ENCODE data around the gene THAP3. TPM values are rescaled to one million over a fixed set of nuclear protein-coding genes. Genes with fewer than 3 reads are reported as not detected.
"Not testable (repeated sequence)": the region's sequence is repeated elsewhere in the genome, so short reads cannot be mapped to it uniquely, and the experiment has no call there.

Gene THAP3
- total and polyA plus RNA-seq, 5 donors = 10.2 to 20.8 (median 14.9) TPM

GRCh38 chr1:6630027-6630426 lies 5.4 kb downstream of the THAP3 start:
- intact Hi-C loops (cut with DNase I) = loop anchor here in 1 of 4 donors (10.0 kb wide), 1 partner anchor 75 kb away; the partner anchor contains the start of genes NOL9 and TAS1R1
- WGBS = 93% methylated on average over 8 of the region's 8 CpGs

DNA sequence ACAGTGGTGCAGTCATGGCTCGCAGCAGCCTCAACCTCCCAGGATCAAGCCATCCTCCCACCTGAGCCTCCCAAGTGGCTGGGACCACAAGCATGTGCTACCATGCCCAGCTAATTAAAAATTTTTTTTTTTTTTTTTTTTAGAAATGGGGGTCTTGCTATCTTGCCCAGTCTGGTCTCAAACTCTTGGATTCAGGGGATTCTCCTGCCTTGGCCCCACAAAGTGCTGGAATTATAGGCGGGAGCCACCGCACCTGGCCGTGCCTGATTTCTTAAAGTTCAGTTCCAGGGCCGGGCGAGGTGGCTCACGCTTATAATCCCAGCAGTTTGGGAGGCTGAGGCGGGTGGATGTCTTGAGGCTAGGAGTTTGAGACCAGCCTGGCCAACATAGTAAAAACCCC lies 6.4 kb downstream of the THAP3 start:
- intact Hi-C loops (cut with DNase I) = loop anchor here in 1 of 4 donors (10.0 kb wide), 1 partner anchor 76 kb away; the partner anchor contains the start of genes NOL9 and TAS1R1
- ATAC-seq = no peak

More at GRCh38 chr1:6630027-6630426, 5.4 kb downstream of the THAP3 start:
- no peaks in the 10 kb centered on the region for H3K4me1 ChIP-seq (ENCODE audit: control insufficient read depth, insufficient read depth, low read length)
- H3K9me3 ChIP-seq (ENCODE audit: control insufficient read depth, low read length) = no peaks in the 10 kb centered on the region
- no peak overlapping the region for H3K4me3 ChIP-seq (ENCODE audit: low read length)
- ATAC-seq (no peak), DNase-seq (no peak)
- no peaks in the 10 kb centered on the region for H3K27me3 ChIP-seq (ENCODE audit: control insufficient read depth, insufficient read depth)
- no peak overlapping the region for H3K27ac ChIP-seq (ENCODE audit: low read length)

DNA sequence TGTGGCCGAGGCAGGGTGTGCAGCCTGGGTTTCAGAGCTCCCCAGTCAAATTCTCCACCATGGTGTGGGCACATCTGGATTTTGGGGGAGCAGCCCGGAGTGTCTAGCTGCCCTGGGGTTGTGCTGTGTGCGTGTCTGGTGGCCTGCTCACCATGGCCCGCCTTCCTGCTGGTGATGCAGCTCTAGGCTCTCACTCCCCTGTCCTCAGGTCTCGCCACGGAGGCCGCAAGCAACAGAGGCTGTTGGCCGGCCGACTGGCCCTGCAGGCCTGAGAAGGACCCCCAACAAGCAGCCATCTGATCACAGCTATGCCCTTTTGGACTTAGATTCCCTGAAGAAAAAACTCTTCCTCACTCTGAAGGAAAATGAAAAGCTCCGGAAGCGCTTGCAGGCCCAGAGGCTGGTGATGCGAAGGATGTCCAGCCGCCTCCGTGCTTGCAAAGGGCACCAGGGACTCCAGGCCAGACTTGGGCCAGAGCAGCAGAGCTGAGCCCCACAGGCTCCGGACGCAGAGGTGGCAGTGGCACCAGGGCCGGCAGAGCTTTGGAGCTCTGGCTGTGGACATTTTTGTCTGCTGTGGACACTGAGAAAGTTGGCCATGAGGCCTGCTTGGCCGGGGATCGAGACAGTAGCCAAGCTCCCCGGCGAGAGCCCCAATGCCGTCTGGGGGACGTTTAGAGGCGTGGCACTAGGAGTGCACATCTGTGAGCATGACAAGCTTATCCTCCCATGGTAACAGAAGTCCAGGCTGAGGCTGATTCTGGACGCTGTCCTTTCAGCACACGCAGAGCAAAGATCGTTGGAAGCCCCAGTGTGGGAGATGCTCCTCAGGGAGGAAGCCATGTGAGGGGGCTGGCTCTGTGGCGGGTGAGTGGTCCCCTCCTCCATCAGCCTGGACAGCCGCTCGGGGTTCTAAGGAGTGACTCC lies 8.2 kb downstream of the THAP3 start:
- Histone ChIP-seq H3K4me1 (ENCODE audit: control insufficient read depth, insufficient read depth, low read length) (no peaks in the 10 kb centered on the region), H3K9me3 (ENCODE audit: control insufficient read depth, low read length) (no peaks in the 10 kb centered on the region), H3K27ac (ENCODE audit: low read length) (no peak overlapping the region), H3K27me3 (ENCODE audit: control insufficient read depth, insufficient read depth) (no peaks in the 10 kb centered on the region), H3K4me3 (ENCODE audit: low read length) (no peak overlapping the region)
- intact Hi-C loops (cut with DNase I) = loop anchor here in 1 of 4 donors (10.0 kb wide), 1 partner anchor 78 kb away; the partner anchor contains the start of genes NOL9 and TAS1R1
- DNase-seq = peak in 2 of 3 donors; percentile 37 to 43
- WGBS = 81% methylated on average over 30 of the region's 30 CpGs
- no peak for ATAC-seq

More for the DNA sequence above, 6.4 kb downstream of the THAP3 start:
- no peak overlapping the region for H3K4me3 ChIP-seq (ENCODE audit: low read length)
- peak in 2 of 3 donors; percentile 17 to 26 for DNase-seq
- WGBS = 97% methylated on average over 8 of the region's 8 CpGs
- H3K27me3 ChIP-seq (ENCODE audit: control insufficient read depth, insufficient read depth) = no peaks in the 10 kb centered on the region
- H3K9me3 ChIP-seq (ENCODE audit: control insufficient read depth, low read length) = no peaks in the 10 kb centered on the region
- H3K27ac ChIP-seq (ENCODE audit: low read length) = no peak overlapping the region
- H3K4me1 ChIP-seq (ENCODE audit: control insufficient read depth, insufficient read depth, low read length) = no peaks in the 10 kb centered on the region

DNA sequence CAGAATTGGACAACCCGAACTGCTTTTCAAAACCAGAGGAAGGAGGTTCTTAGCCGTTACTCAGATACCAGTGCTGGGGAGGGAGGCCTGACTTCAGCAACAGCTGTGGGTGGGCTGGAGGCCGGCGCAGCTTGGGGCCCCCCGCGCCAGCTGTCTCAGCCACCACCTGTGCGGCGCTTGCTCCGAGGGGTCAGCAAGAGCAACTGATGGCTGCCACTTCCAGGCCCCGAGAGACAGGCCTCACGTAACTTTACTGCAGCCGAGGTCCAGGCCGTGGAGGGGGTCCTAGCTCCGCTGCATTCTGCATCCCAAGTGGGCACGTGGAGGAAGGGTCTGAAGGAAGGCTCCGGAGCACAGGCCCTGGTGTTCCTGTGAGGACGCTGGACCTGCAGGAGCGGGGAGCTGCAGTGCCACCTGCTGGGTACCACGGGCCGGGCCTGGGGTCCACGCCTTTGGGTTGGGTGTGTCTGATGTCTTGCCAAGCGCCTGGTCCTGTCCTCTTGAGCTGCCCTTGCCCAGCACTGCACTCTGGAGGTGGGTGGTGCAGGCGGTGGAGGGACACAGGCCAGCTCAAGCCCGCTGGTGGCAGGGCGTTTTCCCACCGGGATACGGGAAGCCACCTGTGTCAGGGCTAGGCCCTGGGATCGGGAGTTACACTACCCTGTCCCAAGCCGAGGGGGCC lies 9.8 kb downstream of the THAP3 start:
- Histone ChIP-seq H3K27ac (ENCODE audit: low read length) (no peak overlapping the region), H3K4me3 (ENCODE audit: low read length) (no peak overlapping the region), H3K9me3 (ENCODE audit: control insufficient read depth, low read length) (no peaks in the 10 kb centered on the region), H3K27me3 (ENCODE audit: control insufficient read depth, insufficient read depth) (no peaks in the 10 kb centered on the region), H3K4me1 (ENCODE audit: control insufficient read depth, insufficient read depth, low read length) (no peaks in the 10 kb centered on the region)
- peak; percentile 61 for ATAC-seq
- DNase-seq = peak; percentile 57 to 85 (median 84)
- intact Hi-C loops (cut with DNase I) = loop anchor here in 2 of 4 donors (5.0 to 10.0 kb wide), 2 partner anchors 80 to 82 kb away; partner anchors contain the start of genes NOL9 (in 2 of the 2) and TAS1R1 (in 1 of the 2)
- WGBS = 63% methylated on average over 29 of the region's 29 CpGs

DNA sequence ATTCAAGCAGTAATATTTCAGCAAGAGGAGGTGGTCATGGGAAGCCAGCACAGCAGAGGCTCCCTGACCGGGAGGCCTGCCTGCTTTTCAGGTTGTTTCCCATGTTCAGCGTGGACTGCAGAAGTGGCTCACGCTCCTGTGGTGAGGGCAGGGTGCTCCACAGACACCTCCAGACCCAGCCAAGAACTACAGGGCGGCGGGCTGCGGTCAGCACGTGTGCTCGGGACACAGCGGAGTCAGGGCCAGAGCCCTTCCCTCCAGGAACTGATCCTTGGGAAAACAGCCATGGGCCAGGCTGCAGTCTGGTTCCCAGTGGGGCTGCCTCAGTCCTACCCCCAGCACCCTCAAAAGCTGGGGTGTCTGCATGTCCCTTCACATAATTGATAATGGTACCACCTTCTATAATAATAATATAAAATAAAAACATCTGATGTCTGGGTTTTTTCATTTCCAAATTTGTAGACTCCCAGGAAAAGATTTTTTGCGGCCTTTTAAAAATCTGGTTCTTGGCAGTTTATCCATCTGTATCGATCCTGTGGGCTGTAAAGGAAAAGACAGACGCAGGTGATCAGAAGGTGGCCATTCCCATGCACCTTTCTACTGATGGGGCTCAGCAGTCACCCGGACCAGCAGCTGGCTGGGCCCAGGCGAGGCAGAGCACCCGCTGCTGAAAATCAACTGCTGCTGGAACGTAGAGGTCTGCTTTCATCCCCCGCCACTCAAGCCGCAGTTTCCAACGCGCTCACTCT lies 10.7 kb downstream of the THAP3 start:
- Histone ChIP-seq H3K9me3 (ENCODE audit: control insufficient read depth, low read length) (no peaks in the 10 kb centered on the region), H3K4me3 (ENCODE audit: low read length) (no peak overlapping the region), H3K27me3 (ENCODE audit: control insufficient read depth, insufficient read depth) (no peaks in the 10 kb centered on the region), H3K4me1 (ENCODE audit: control insufficient read depth, insufficient read depth, low read length) (no peaks in the 10 kb centered on the region), H3K27ac (ENCODE audit: low read length) (no peak overlapping the region)
- peak in 1 of 3 donors; percentile 37 for DNase-seq
- 86% methylated on average over 20 of the region's 20 CpGs for WGBS
- no peak for ATAC-seq
- intact Hi-C loops (cut with DNase I) = loop anchor here in 2 of 4 donors (5.0 to 10.0 kb wide), 2 partner anchors 81 to 83 kb away; partner anchors contain the start of genes NOL9 (in 2 of the 2) and TAS1R1 (in 1 of the 2)

GRCh38 chr1:6635910-6636760 lies 11.5 kb downstream of the THAP3 start:
- Histone ChIP-seq H3K9me3 (ENCODE audit: control insufficient read depth, low read length) (no peaks in the 10 kb centered on the region), H3K27me3 (ENCODE audit: control insufficient read depth, insufficient read depth) (no peaks in the 10 kb centered on the region), H3K4me3 (ENCODE audit: low read length) (no peak overlapping the region), H3K27ac (ENCODE audit: low read length) (no peak overlapping the region), H3K4me1 (ENCODE audit: control insufficient read depth, insufficient read depth, low read length) (no peaks in the 10 kb centered on the region)
- ATAC-seq = no peak
- WGBS = 80% methylated on average over 16 of the region's 16 CpGs
- intact Hi-C loops (cut with DNase I) = loop anchor here in 2 of 4 donors (5.0 to 10.0 kb wide), 2 partner anchors 81 to 84 kb away; partner anchors contain the start of genes NOL9 (in 2 of the 2) and TAS1R1 (in 1 of the 2)
- DNase-seq = peak in 1 of 3 donors; percentile 55

DNA sequence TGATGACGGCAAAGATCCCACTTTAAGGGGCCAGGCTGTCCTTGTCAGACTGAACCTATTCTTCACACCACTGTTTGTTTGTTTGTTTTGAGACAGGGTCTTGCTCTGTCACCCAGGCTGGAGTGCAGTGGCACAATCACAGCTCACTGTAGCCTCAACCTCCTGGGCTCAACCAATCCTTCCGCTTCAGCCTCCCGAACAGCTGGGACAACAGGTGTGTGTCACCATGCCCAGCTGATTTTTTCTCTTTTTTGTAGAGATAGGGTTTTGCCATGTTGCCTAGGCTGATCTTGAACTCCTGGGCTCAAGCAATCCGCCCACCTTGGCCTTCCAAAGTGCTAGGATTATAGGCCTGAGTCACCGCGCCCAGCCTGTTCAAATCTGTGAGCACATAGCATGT lies 12.1 kb downstream of the THAP3 start:
- H3K27me3 ChIP-seq (ENCODE audit: control insufficient read depth, insufficient read depth); ATAC-seq; H3K27ac ChIP-seq (ENCODE audit: low read length); H3K4me1 ChIP-seq (ENCODE audit: control insufficient read depth, insufficient read depth, low read length); H3K9me3 ChIP-seq (ENCODE audit: control insufficient read depth, low read length); H3K4me3 ChIP-seq (ENCODE audit: low read length): not testable (repeated sequence)
- WGBS = 85% methylated on average over 6 of the region's 6 CpGs
- peak in 1 of 3 donors; percentile 11 for DNase-seq
- intact Hi-C loops (cut with DNase I) = loop anchor here in 2 of 4 donors (5.0 to 10.0 kb wide), 2 partner anchors 82 to 84 kb away; partner anchors contain the start of genes NOL9 (in 2 of the 2) and TAS1R1 (in 1 of the 2)

- intact Hi-C loops (cut with DNase I) = loop anchor here in 2 of 4 donors (5.0 to 10.0 kb wide), 2 partner anchors 83 to 85 kb away; partner anchors contain the start of genes NOL9 (in 2 of the 2) and TAS1R1 (in 1 of the 2)
- Histone ChIP-seq H3K27ac (ENCODE audit: low read length) (peak overlapping the region; percentile 38), H3K27me3 (ENCODE audit: control insufficient read depth, insufficient read depth) (no peaks in the 10 kb centered on the region), H3K4me3 (ENCODE audit: low read length) (no peak overlapping the region), H3K4me1 (ENCODE audit: control insufficient read depth, insufficient read depth, low read length) (no peaks in the 10 kb centered on the region), H3K9me3 (ENCODE audit: control insufficient read depth, low read length) (no peaks in the 10 kb centered on the region)
- ATAC-seq = peak in 1 of 2 donors; percentile 1
- 86% methylated on average over 9 of the region's 9 CpGs for WGBS
- peak in 1 of 3 donors; percentile 59 for DNase-seq
Observed at GRCh38 chr1:6637770-6638169, 13.1 kb downstream of the THAP3 start.

DNA sequence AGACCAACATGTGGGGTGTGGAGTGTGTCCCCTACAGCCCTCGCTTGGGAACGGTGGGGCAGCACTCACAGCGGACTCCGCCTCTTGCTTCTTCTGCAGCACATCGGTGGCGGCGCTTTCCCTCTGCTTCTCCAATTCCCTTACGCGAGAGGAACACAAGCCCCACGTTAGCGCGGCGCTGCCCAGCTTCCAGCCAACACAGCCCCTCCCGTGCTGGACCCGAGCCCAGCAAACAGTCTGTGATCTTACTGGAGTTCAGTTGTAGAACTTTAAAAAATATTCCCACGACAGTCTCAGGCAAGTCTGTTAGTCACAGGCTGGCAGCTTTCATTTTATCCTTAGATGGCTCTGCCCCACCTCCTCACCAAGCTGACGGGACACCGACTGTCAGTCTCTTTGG lies 13.6 kb downstream of the THAP3 start:
- no peaks in the 10 kb centered on the region for H3K9me3 ChIP-seq (ENCODE audit: control insufficient read depth, low read length)
- WGBS = 52% methylated on average over 18 of the region's 18 CpGs
- DNase-seq = peak; percentile 94 to 98 (median 96)
- H3K27me3 ChIP-seq (ENCODE audit: control insufficient read depth, insufficient read depth) = no peaks in the 10 kb centered on the region
- peak overlapping the region; percentile 31 for H3K27ac ChIP-seq (ENCODE audit: low read length)
- intact Hi-C loops (cut with DNase I) = loop anchor here in 2 of 4 donors (5.0 to 10.0 kb wide), 2 partner anchors 83 to 86 kb away; partner anchors contain the start of genes NOL9 (in 2 of the 2) and TAS1R1 (in 1 of the 2)
- ATAC-seq = peak; percentile 83 to 84
- no peak overlapping the region for H3K4me3 ChIP-seq (ENCODE audit: low read length)
- H3K4me1 ChIP-seq (ENCODE audit: control insufficient read depth, insufficient read depth, low read length) = no peaks in the 10 kb centered on the region

Measured in right cardiac atrium (tissue), 5 donors.